HG03520 (cell line): ENCODE measurements around the gene PLCH2.

Source experiments
- ATAC-seq: cut with Tn5 transposase; IDR thresholded peaks from one replicate; pipeline ENCODE4 v1.9.1; 2021; ENCODE audit warnings: mild to moderate bottlenecking, moderate library complexity; ENCODE audit not compliant: unreplicated experiment

The PLCH2 gene, protein sequence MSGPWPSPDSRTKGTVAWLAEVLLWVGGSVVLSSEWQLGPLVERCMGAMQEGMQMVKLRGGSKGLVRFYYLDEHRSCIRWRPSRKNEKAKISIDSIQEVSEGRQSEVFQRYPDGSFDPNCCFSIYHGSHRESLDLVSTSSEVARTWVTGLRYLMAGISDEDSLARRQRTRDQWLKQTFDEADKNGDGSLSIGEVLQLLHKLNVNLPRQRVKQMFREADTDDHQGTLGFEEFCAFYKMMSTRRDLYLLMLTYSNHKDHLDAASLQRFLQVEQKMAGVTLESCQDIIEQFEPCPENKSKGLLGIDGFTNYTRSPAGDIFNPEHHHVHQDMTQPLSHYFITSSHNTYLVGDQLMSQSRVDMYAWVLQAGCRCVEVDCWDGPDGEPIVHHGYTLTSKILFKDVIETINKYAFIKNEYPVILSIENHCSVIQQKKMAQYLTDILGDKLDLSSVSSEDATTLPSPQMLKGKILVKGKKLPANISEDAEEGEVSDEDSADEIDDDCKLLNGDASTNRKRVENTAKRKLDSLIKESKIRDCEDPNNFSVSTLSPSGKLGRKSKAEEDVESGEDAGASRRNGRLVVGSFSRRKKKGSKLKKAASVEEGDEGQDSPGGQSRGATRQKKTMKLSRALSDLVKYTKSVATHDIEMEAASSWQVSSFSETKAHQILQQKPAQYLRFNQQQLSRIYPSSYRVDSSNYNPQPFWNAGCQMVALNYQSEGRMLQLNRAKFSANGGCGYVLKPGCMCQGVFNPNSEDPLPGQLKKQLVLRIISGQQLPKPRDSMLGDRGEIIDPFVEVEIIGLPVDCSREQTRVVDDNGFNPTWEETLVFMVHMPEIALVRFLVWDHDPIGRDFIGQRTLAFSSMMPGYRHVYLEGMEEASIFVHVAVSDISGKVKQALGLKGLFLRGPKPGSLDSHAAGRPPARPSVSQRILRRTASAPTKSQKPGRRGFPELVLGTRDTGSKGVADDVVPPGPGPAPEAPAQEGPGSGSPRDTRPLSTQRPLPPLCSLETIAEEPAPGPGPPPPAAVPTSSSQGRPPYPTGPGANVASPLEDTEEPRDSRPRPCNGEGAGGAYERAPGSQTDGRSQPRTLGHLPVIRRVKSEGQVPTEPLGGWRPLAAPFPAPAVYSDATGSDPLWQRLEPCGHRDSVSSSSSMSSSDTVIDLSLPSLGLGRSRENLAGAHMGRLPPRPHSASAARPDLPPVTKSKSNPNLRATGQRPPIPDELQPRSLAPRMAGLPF (N-terminal part only)

GRCh38 chr1:2476061-2476999, at the start of gene PLCH2:
Gene PLCH2 (plus strand): TSS chr1:2476289. CDS start chr1:2476589, 300 bp downstream.
- ATAC-seq: no peak

- no peak for ATAC-seq
Observed at GRCh38 chr1:2426540-2426939, 49.5 kb upstream of the PLCH2 start.

- ATAC-seq: no peak
Observed at GRCh38 chr1:2427051-2427450, 49.0 kb upstream of the PLCH2 start.

- no peak for ATAC-seq
Observed at GRCh38 chr1:2427976-2428375, 48.1 kb upstream of the PLCH2 start.

DNA sequence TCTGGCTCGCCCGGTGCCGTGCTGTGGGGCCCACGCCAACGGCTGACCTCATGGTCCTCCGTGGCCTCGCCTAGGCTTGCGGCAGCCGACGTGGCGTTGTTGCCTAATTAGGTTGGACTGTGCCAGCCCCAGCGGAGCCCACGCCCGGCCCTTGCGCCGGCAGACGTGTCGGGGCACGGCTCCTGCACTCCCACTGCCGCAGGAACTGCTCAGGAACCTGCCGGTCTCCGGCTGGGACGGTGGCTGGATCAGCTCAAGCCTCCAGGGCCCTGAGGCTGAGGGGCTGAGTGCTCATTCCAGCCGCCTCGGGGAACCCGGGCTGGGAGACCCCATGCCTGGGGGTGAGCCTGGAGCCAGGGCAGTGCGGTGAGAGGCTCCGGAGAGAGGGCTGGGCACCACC, 47.6 kb upstream of the PLCH2 start:
- no peak for ATAC-seq

DNA sequence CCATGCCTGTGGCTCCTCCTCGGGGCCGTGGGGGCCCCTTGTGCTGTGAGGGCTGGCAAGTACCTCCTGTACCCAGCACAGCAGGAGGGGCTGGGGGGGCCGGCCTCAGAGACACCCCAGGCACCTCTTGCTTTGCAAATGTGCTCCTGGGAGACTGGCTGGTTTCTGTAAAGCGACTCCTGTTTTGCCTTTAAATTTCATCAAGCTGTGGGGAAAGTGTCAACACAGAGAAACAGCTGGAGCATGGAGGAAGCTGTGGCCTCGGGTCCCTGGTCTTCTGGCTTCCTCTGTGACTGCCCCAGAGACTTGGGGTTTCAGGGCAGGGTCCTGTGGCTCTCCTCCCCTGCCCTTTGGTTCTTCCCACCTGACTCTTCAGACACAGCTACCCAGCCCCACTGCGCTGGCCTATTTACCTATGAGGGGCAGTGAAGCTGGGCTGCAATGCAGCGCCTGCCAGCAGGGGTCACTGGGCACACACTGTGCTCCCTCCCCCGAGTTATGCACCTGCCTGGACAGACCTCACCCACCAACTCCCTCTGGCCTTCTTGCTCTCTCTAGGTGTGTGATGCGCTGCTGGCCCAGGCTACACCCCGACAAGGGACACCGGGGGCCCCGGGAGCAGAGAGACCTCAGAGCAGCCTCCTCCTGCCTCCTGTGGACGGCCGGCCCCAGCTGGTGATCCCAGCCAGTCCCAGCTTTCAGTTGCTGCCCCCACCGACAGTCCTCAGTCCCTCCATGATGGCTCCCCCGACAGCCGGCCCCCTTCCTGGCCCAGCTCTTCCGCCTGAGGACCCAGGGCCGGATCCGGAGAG, 46.1 kb upstream of the PLCH2 start:
- ATAC-seq: no peak

- ATAC-seq: no peak
Observed at GRCh38 chr1:2430592-2430973, 45.5 kb upstream of the PLCH2 start.

- no peak for ATAC-seq
Observed at GRCh38 chr1:2431103-2431502, 45.0 kb upstream of the PLCH2 start.

DNA sequence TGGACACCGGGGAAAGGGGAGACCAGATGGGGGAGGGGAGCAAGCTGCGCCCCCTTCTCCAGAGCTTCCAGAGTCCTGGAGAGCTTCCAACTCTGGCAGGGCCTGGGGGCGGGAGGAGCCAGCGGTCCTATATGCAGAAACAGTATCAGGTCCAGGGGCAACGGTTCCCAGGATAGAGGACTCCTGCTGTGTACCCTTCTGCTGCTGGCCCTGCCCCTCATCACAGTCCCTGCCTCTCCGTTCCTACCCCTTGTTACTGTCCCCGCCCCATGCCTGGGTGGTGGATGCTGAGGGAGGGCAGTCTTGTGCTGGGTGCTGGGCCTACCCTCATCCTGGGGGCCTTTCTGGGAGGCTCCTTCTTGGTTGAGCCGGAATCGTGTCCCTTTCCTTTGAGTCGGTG, 44.6 kb upstream of the PLCH2 start:
- ATAC-seq: no peak

- ATAC-seq: no peak
Observed at GRCh38 chr1:2432441-2432844, 43.6 kb upstream of the PLCH2 start.

DNA sequence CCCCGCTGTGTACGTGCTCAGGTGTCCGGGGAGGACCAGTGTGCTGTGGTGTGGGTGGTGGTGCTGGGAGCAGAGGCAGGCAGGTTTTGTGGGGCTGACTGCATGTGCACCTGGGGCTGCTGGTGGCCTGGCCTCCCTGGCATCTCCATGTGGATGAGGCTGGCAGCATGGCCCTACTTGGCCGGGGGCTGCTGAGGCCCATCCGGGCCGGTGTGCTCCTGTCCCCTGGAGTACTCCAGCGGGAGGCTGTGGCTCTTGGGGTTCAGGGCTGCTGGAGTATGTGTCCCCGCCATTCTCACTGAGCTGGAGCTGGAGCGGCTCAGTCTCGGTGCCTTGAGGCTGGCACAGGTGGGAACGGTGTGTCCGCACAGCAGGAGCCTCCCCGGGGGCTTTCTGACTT, 42.9 kb upstream of the PLCH2 start:
- ATAC-seq: no peak

GRCh38 chr1:2433936-2434655, 42.0 kb upstream of the PLCH2 start:
- no peak for ATAC-seq

GRCh38 chr1:2435091-2435490, 41.0 kb upstream of the PLCH2 start:
- ATAC-seq: no peak

DNA sequence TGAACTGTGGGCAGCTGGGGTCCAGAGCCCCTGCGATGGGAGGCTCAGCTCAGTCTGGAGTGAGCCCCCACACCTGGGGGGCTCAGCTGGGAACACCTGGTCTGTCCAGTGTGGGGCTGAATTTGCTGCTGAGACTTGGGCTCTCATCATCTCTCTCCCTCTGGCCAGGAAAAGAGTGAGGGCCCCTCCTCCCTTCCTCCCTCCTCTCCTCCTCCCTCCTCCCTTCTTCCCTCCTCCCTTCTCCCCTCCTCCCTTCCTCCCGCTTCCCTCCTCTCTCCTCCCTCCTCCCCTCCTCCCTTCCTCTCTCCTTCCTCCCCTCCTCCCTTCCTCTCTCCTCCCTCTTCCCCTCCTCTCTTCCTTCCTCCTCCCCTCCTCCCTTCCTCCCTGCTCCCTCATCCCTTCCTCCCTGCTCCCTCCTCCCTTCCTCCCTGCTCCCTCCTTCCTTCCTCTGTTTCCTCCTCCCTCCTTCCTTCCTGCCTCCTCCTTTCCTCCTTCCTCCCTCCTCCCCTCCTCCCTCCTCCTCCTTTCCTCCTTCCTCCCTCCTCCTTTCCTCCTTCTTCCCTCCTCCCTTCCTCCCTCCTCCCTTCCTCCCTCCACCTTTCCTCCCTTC, 40.2 kb upstream of the PLCH2 start:
- no peak for ATAC-seq

DNA sequence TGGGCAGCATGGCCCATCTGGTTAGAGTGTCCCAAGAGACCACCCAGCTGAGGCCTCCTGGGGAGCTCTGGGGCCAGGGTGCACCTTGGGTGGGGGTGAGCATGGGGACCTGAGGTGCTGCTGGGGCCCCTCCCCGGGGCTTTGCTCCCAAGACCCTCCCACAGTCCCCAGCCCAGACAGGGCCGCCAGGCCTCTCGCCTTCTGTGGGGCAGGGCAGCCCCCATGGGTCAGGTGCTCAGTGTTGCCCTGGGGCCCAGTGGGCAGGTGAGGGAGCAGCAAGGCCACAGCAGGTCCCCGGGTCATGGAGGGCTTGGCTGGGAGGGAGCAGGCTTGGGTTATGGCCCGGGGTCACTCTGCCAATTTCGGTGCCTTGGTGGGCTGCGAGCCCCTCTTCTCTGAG, 39.2 kb upstream of the PLCH2 start:
- no peak for ATAC-seq

GRCh38 chr1:2437617-2438016, 38.5 kb upstream of the PLCH2 start:
- ATAC-seq: no peak

DNA sequence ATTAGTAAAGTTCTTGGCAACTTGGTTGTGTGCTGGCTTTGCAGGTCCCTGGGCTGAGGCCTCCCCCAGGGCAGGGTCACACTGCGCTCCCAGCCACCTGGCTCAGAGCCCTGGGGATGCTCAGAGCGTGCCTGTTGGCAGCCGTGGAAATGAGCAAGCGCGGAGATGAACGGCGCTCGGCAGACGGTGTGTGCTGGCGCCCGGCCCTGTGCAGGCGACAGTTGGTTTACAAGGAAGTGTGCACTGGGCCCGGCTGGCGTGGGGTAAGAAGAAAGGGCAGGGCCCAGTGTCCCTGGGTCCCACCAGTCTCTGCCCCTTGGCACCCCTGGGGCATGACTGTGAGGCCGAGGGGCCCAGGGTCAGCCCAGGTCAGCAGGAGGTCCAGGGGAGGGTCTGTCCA, 38.1 kb upstream of the PLCH2 start:
- ATAC-seq: no peak

DNA sequence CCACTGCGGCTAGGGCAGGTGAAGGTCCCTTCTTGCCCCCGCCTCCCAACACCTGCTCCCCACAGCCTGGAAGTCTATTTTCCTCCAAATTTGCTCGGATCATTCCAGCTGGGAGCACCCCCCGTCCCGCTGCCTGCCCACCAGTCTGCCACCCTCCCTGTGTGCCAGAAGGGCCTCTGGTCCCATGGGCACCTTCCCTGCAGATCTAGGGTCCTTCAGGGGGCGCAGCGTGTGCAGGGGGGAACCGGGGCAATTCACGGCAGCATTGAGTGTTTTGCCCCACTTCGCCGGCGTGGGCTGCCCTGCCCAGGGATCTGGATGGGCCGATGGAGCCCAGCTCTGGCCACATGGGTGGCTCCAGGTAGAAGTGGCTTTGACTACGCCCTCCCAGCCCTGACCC, 37.4 kb upstream of the PLCH2 start:
- no peak for ATAC-seq
